HepG2 (cell line): ENCODE measurements around the gene APLP1. TPM values are rescaled to one million over a fixed set of nuclear protein-coding genes. Genes with fewer than 3 reads are reported as not detected.
A peak's percentile ranks its signal among the peaks of the same experiment; 100 is the strongest.

ENCODE experiments used
- AGO2 ChIP-seq: fragments of 200-400 bp; formaldehyde crosslinking; optimal IDR thresholded peaks from 2 replicates; pipeline ENCODE3; 2017; ENCODE audit warnings: mild to moderate bottlenecking, low read depth, low read length, moderate library complexity
- CBX5 ChIP-seq: sonication (generic); formaldehyde crosslinking; IDR thresholded peaks from 2 replicates; pipeline ENCODE4 v1.4.0; 2020; ENCODE audit warnings: missing genetic modification reagents, borderline replicate concordance
- FOSL2 ChIP-seq: sonication (generic); formaldehyde crosslinking; IDR thresholded peaks from 2 replicates; pipeline ENCODE4 v1.4.0; 2020; ENCODE audit warnings: missing genetic modification reagents
- HHEX ChIP-seq: IDR thresholded peaks from 2 replicates; pipeline ENCODE4 v1.6.1; 2016; ENCODE audit warnings: control low read depth
- HNRNPLL ChIP-seq: fragments of 200-400 bp; formaldehyde crosslinking; IDR thresholded peaks from 2 replicates; pipeline ENCODE4 v1.6.1; 2017; ENCODE audit warnings: mild to moderate bottlenecking, low read depth, low read length; ENCODE audit not compliant: poor library complexity, severe bottlenecking
- IRF2 ChIP-seq: IDR thresholded peaks from 2 replicates; pipeline ENCODE4 v1.6.1; 2018; ENCODE audit warnings: missing genetic modification reagents, missing compliant biosample characterization
- MAFG ChIP-seq: sonication (generic); formaldehyde crosslinking; IDR thresholded peaks from 2 replicates; pipeline ENCODE4 v1.5.1; 2020; ENCODE audit warnings: mild to moderate bottlenecking, missing genetic modification reagents
- MIER3 ChIP-seq: IDR thresholded peaks from 2 replicates; pipeline ENCODE4 v1.6.1; 2016; ENCODE audit warnings: missing compliant biosample characterization, borderline replicate concordance
- NBN ChIP-seq: fragments of 450-650 bp; conservative IDR thresholded peaks from 2 replicates; pipeline ENCODE4 v1.6.1; 2017
- RBM39 ChIP-seq: fragments of 200-400 bp; formaldehyde crosslinking; IDR thresholded peaks from one replicate; pipeline ENCODE4 v1.6.1; 2018; ENCODE audit warnings: antibody characterized with exemption, mild to moderate bottlenecking, low read depth, low read length; ENCODE audit not compliant: poor library complexity, severe bottlenecking
- RFXAP ChIP-seq: sonication (generic); formaldehyde crosslinking; IDR thresholded peaks from 2 replicates; pipeline ENCODE4 v1.4.0; 2020; ENCODE audit warnings: missing genetic modification reagents, borderline replicate concordance
- SMAD9 ChIP-seq: sonication (generic); formaldehyde crosslinking; IDR thresholded peaks from 2 replicates; pipeline ENCODE4 v1.5.1; 2020; ENCODE audit warnings: mild to moderate bottlenecking, missing genetic modification reagents
- TCF7 ChIP-seq: sonication (generic); IDR thresholded peaks from 2 replicates; pipeline ENCODE4 v1.6.1; 2016; ENCODE audit warnings: antibody characterized with exemption, low read depth
- ZNF12 ChIP-seq: sonication (generic); formaldehyde crosslinking; IDR thresholded peaks from 2 replicates; pipeline ENCODE4 v1.5.0; 2020; ENCODE audit warnings: missing genetic modification reagents
- ZNF18 ChIP-seq: sonication (generic); formaldehyde crosslinking; IDR thresholded peaks from 2 replicates; pipeline ENCODE4 v1.8.0; 2022; ENCODE audit warnings: mild to moderate bottlenecking, missing genetic modification reagents; ENCODE audit not compliant: insufficient replicate concordance
- ZNF432 ChIP-seq: sonication (generic); formaldehyde crosslinking; IDR thresholded peaks from 2 replicates; pipeline ENCODE4 v1.5.0; 2020; ENCODE audit warnings: missing genetic modification reagents, mild to moderate bottlenecking, borderline replicate concordance
- ZNF619 ChIP-seq: sonication (generic); formaldehyde crosslinking; IDR thresholded peaks from 2 replicates; pipeline ENCODE4 v1.4.0; 2020; ENCODE audit warnings: mild to moderate bottlenecking, missing genetic modification reagents
- ZNF691 ChIP-seq: sonication (generic); formaldehyde crosslinking; IDR thresholded peaks from 2 replicates; pipeline ENCODE4 v1.4.0; 2020; ENCODE audit warnings: missing genetic modification reagents, low read depth, mild to moderate bottlenecking, borderline replicate concordance
- ZNF782 ChIP-seq: sonication (generic); formaldehyde crosslinking; IDR thresholded peaks from 2 replicates; pipeline ENCODE4 v1.4.0; 2020; ENCODE audit warnings: missing genetic modification reagents, mild to moderate bottlenecking, borderline replicate concordance
- ZNF891 ChIP-seq: sonication (generic); formaldehyde crosslinking; IDR thresholded peaks from 2 replicates; pipeline ENCODE4 v1.5.0; 2020; ENCODE audit warnings: mild to moderate bottlenecking, missing genetic modification reagents
- polyA plus RNA-seq, 8 experiments: library from polyadenylated mRNA; depleted of rRNA in 3 of 8; stranded (reverse) in 7 of 8; unstranded in 1 of 8; fragments of >200 nt; fragmentation: Illumina TruSeq in 4 of 8; extraction: Trizol in 4 of 8; gene quantifications; 2 replicates each; pipeline versions ENCODE4 v1.2.1 to v1.2.3, GENCODE V29; 2011 to 2016; ENCODE audit warnings: low read depth in 4 of 8, missing spikeins in 1 of 8, mixed read lengths in 1 of 8; ENCODE audit not compliant: insufficient read depth in 1 of 8
- total RNA-seq, 5 experiments: library from RNA; depleted of rRNA; stranded (reverse); fragments of >200 nt; fragmentation: Illumina TruSeq; extraction: Trizol; gene quantifications; 2 replicates each; pipeline ENCODE4 v1.2.3, GENCODE V29; 2016; ENCODE audit warnings: low read depth in 1 of 5
- TF ChIP-seq, protein P1 (sequence below): sonication (generic); formaldehyde crosslinking; IDR thresholded peaks from 2 replicates; pipeline ENCODE4 v1.4.0; 2020; ENCODE audit warnings: mild to moderate bottlenecking, missing genetic modification reagents, borderline replicate concordance
- TF ChIP-seq, protein P2 (sequence below): sonication (generic); formaldehyde crosslinking; IDR thresholded peaks from 2 replicates; pipeline ENCODE4 v1.4.0; 2020; ENCODE audit warnings: missing genetic modification reagents, borderline replicate concordance

The APLP1 gene
- total and polyA plus RNA-seq, 2 of the 13 experiments (the other 11 are each of a cell fraction or from before 2014, with no cell fraction given), result 2.0 to 2.9 TPM

- TF ChIP-seq ZNF691 (no peak; the same call in 1 of the 2 replicates), AGO2 (no peak), MAFG (CRISPR knock-in tag) (no peak), RBM39 (peak; percentile 44), RFXAP (CRISPR knock-in tag) (peak; percentile 73; the same call in 1 of the 2 replicates), HNRNPLL (peak; percentile 40), TCF7 (no peak), IRF2 (CRISPR knock-in tag) (peak; percentile 54), MIER3 (peak; percentile 81; the same call in 1 of the 2 replicates), NBN (no peak), ZNF18 (CRISPR knock-in tag) (peak; percentile 56), ZNF891 (CRISPR knock-in tag) (peak; percentile 92), ZNF432 (CRISPR knock-in tag) (no peak), ZNF782 (peak; percentile 56; the same call in 1 of the 2 replicates), HHEX (CRISPR knock-in tag) (no peak), ZNF619 (CRISPR knock-in tag) (no peak), CBX5 (CRISPR knock-in tag) (peak; percentile 63), SMAD9 (peak; percentile 83; the same call in 1 of the 2 replicates), FOSL2 (CRISPR knock-in tag) (peak; percentile 64), ZNF12 (CRISPR knock-in tag) (peak; percentile 88)
- TF ChIP-seq, protein P1, sequence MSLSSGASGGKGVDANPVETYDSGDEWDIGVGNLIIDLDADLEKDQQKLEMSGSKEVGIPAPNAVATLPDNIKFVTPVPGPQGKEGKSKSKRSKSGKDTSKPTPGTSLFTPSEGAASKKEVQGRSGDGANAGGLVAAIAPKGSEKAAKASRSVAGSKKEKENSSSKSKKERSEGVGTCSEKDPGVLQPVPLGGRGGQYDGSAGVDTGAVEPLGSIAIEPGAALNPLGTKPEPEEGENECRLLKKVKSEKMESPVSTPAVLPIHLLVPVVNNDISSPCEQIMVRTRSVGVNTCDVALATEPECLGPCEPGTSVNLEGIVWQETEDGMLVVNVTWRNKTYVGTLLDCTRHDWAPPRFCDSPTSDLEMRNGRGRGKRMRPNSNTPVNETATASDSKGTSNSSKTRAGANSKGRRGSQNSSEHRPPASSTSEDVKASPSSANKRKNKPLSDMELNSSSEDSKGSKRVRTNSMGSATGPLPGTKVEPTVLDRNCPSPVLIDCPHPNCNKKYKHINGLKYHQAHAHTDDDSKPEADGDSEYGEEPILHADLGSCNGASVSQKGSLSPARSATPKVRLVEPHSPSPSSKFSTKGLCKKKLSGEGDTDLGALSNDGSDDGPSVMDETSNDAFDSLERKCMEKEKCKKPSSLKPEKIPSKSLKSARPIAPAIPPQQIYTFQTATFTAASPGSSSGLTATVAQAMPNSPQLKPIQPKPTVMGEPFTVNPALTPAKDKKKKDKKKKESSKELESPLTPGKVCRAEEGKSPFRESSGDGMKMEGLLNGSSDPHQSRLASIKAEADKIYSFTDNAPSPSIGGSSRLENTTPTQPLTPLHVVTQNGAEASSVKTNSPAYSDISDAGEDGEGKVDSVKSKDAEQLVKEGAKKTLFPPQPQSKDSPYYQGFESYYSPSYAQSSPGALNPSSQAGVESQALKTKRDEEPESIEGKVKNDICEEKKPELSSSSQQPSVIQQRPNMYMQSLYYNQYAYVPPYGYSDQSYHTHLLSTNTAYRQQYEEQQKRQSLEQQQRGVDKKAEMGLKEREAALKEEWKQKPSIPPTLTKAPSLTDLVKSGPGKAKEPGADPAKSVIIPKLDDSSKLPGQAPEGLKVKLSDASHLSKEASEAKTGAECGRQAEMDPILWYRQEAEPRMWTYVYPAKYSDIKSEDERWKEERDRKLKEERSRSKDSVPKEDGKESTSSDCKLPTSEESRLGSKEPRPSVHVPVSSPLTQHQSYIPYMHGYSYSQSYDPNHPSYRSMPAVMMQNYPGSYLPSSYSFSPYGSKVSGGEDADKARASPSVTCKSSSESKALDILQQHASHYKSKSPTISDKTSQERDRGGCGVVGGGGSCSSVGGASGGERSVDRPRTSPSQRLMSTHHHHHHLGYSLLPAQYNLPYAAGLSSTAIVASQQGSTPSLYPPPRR, result 0 out of 2 replicates have a peak, but pooled peaks have one; percentile 42
- TF ChIP-seq, protein P2, sequence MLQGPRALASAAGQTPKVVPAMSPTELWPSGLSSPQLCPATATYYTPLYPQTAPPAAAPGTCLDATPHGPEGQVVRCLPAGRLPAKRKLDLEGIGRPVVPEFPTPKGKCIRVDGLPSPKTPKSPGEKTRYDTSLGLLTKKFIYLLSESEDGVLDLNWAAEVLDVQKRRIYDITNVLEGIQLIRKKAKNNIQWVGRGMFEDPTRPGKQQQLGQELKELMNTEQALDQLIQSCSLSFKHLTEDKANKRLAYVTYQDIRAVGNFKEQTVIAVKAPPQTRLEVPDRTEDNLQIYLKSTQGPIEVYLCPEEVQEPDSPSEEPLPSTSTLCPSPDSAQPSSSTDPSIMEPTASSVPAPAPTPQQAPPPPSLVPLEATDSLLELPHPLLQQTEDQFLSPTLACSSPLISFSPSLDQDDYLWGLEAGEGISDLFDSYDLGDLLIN (CRISPR knock-in tag), result no peak
These were observed 11.5 kb downstream of the APLP1 start (continued) for GRCh38 chr19:35879770-35880317.
